GM20000 (cell line): ENCODE results near the gene EMILIN1.

Experiments used
- DNase-seq: peaks from one replicate; pipeline ENCODE4 v3.0.0; 2012; ENCODE audit warnings: low spot score
- TF ChIP-seq, protein P1 (sequence below): IDR thresholded peaks from 2 replicates; pipeline ENCODE4 v1.5.1; 2012; ENCODE audit warnings: mild to moderate bottlenecking, control low read depth; ENCODE audit errors: extremely low read depth, missing control alignments

EMILIN1 gene

DNA sequence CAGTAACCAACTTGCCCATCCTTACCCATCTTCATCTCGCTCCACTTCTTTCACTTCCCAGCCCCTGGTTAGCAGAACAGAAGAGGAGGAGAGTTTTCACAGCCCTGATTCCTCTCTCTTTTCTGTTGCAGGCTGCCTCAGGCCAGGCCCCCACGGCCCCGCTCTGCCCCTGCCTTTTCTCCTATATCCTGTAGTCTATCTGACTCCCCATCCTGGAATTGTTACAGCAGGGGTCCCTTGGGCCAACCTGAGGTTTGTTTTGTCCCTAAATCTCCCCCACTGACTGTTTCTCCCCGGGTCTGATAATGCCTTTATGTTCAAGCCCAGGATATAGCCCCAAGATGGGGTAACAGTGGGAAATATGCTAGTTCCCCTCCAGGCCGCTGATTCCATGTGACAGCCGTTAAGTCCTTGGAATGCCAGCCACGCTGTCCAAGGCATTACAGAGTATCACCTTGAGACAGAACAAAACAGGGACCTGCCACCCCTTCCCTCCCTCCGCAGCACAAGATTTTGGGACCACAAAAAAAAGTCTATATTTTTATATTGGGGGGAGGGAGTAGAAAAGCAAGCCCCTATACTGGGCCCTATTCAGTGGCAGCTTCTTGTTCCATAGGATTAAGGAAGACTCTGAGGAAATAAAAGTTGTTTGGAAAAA is 8.3 kb upstream of the EMILIN1 start:
- TF ChIP-seq, protein P1, sequence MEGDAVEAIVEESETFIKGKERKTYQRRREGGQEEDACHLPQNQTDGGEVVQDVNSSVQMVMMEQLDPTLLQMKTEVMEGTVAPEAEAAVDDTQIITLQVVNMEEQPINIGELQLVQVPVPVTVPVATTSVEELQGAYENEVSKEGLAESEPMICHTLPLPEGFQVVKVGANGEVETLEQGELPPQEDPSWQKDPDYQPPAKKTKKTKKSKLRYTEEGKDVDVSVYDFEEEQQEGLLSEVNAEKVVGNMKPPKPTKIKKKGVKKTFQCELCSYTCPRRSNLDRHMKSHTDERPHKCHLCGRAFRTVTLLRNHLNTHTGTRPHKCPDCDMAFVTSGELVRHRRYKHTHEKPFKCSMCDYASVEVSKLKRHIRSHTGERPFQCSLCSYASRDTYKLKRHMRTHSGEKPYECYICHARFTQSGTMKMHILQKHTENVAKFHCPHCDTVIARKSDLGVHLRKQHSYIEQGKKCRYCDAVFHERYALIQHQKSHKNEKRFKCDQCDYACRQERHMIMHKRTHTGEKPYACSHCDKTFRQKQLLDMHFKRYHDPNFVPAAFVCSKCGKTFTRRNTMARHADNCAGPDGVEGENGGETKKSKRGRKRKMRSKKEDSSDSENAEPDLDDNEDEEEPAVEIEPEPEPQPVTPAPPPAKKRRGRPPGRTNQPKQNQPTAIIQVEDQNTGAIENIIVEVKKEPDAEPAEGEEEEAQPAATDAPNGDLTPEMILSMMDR = no peak
- no peak for DNase-seq

DNA sequence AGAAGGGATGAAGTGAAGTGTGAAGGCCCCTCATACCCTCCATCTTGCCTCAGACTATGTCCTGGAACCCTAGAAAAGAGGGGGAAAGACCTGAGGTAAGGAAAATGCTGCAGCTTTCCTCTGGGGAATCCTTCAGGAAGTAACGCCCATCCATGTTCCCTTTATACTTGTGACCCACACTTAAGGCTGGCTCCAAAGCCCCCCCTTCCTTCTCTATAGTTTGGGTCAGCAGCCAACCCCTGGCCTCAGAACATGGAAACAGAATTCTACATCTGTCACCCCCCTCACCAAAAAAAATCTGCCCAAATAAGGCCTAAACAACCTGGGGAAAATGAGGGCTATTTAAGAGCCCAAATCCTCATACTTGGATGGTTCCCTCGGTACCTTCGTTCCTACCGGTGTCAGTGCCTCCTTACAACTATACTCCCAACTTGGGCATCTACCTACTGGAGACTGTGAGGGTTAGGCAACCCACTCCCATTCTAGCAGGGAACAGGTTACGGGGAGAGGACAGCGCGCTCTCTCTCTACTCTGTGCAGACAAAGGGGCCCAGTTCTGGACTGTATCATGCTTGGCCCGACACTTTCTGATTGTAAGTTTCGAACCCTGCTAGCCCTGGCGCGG is 7.7 kb upstream of the EMILIN1 start:
- DNase-seq = no peak
- TF ChIP-seq, protein P1 = no peak

DNA sequence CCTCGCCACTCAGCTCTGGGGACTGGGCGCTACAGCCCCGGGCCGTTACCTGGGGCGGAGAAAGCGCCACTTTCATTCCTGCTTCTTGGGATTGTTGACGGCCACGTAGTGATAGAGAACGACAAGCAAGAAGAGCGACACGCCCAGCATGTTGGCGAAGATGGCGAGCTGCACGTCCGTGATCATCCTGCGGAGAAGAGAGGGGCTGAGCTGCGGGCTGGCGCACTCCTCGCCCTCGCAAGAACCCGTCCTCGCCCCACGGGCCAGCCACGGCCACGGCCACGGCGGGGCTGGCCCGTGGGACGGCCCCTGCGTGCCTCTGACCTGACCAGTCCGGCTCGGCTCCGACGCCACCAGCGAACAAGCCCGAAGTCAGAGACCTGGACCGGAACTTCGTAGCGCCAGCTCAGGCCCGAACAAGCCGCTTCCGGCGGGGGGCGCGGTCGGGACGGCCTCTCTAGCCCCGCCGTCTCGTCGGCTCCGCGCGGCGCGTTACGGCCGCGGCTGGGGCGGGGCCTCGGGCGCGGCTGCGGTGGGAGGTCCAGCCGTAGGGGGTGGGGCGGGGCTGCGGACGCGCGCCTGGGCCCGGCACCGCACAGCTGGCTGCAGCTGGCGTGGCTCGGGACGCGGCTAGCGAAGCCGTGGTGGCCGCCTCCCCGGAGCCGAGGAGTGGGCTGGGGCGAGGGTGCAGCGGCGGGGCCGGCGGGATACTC is 7.0 kb upstream of the EMILIN1 start, which contains the start of gene OST4:
Gene OST4 (minus strand): TSS at position 378 of the 713 bp plus-strand sequence.
- TF ChIP-seq, protein P1 = no peak
- peak; percentile 99 for DNase-seq

DNA sequence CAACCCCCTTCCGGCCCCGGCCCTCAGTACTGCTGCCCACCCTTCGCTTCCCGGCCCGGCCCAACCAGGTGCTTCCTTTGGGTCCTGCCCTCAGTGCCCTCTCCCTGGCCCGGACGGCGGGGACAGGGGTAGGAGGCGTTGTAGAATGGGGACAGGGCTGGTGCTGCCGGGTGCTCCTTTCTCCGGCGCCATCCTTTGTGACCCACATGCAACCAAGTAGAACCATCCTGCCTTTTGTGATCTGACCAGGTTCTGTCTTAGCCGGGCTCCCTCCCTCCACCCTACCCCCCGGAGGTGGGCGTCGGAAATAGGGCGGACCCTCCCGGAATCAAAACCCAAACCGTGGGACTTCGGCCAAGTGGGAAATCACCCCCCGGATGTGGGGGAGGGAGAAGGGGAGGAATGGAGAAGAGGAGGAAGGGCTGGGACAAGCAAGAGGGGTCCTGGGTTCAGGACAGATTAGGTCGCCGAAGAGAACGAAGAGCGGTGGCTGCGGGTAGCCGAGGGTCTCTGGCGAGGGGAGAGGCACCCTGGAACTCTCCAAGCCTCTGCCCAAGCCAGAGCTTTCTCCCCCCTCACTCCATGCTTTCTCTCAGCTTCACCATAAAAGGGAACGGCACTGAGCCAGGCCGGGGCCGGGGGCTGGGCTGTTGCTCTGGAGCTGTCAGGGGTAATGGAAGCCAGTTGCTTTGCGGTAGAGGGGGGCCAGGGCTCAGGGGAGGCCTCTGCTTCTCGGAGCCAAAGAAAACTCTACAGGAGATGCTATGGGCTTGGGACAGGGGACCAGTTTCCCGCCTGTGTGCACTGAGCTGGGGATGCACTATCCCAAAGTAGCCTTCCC is 6.2 kb upstream of the EMILIN1 start:
- TF ChIP-seq, protein P1 = no peak
- DNase-seq = peak; percentile 60

DNA sequence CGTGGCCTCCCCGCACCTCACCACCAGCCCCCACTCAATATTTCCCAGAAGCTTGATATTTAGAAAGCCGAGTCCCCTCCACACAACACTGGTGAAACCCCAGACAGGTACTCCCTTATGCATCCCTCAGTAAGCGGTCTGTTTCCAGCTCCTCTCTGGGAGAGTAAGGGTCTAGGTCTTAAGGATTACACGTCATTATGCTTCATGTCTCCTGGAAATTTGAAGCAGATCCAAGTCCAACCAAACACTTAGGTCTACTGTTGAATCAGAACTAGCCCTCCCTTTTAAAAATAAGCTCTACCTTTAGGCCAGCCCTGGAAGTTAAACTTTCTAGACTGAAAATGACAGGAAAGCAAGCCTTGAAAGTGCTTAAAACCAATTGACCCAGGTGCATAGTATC is 5.5 kb upstream of the EMILIN1 start:
- DNase-seq = no peak
- TF ChIP-seq, protein P1 = no peak

DNA sequence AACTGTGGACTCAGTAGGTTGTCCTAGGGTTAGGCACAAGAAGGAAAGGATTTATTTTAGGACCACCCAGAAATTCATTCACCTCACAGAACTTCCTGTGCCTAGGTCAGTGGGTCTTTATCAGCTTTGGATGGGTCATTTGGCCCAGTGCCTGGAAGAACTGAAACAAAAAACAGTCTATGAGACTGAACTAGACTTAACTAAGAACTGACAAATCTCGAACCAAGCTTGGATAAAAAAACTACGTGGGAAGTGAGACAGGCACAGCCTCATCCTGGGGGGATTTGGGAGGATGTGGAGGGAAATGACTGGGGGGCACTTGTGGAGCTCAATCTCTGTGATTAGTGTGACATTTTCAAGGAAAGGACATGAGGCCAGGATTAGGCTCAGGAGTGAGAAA is 4.6 kb upstream of the EMILIN1 start:
- DNase-seq = no peak
- TF ChIP-seq, protein P1 = no peak
